HG02973 (cell line): ENCODE results near the gene ROPN1B.
"Not testable (repeated sequence)": the region's sequence is repeated elsewhere in the genome, so short reads cannot be mapped to it uniquely, and the experiment has no call there.

Experiments
- ATAC-seq: cut with Tn5 transposase; IDR thresholded peaks from one replicate; pipeline ENCODE4 v1.9.1; 2021; ENCODE audit warnings: moderate library complexity; ENCODE audit not compliant: unreplicated experiment

Gene ROPN1B

GRCh38 chr3:125968701-125969592, at the start of gene ROPN1B:
Gene ROPN1B (plus strand): TSS chr3:125969178. CDS start chr3:125972055, 2,877 bp downstream.
- not testable (repeated sequence) for ATAC-seq

- ATAC-seq = not testable (repeated sequence)
Observed at GRCh38 chr3:125920191-125920590, 48.8 kb upstream of the ROPN1B start.

- ATAC-seq = not testable (repeated sequence)
Observed at GRCh38 chr3:125920751-125921279, 48.2 kb upstream of the ROPN1B start.

DNA sequence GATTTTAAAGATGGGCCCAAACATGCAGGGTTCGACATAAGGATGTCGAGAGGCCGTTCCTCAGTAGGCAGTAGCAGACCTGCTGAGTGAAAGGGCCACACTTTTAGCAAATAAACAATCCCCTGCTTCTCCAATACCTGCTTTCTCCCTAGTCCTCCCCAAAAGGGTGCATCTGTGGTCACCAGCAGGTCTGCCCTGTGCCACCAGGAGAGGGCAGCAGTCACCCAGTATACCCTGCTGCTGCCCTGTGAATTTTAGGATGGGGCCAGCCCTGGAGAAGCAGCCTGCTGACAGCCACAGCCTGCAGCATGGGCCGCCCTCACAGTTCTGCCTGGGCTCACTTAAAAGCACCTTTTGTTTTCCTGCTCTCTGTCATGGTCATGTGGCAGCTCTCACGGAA, 47.3 kb upstream of the ROPN1B start:
- ATAC-seq = not testable (repeated sequence)

GRCh38 chr3:125923324-125924115, 45.5 kb upstream of the ROPN1B start:
- not testable (repeated sequence) for ATAC-seq

GRCh38 chr3:125924276-125924675, 44.7 kb upstream of the ROPN1B start:
- not testable (repeated sequence) for ATAC-seq

GRCh38 chr3:125925727-125926126, 43.3 kb upstream of the ROPN1B start:
- ATAC-seq = not testable (repeated sequence)

DNA sequence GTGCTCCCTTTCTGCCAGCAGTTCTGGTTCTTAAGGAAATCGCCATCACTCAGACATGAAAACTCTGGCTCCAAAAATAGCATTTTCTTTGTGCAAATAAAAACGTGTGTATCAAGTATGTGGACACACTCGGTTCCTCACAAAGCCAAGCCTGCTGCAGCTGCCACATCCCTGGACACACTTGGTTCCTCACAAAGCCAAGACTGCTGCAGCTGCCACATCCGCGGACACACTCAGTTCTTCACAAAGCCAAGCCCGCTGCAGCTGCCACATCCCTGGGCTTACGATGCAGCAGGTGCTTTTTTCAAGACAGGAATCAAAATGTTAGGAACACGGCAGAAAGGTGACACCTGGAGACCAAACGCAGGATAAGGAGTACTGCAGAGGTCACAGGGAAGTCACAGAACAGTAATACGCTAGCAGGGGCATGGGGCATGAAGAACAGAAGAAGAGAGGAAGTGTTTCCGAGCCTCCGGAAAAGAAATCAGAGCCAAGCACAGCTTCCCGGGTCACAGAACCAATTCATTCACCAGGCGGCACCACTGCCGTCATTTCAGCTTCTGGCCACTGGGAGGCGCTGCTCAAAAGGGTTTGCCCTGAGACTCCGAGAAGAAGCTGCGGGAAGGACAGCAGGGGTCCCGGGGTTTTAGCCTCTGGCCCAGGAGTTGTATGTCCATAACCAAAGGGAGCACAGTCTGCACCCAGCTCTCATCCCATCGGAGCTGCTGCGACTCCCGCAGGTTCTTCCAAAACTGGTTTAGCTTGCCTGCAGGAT, 40.0 kb upstream of the ROPN1B start:
- not testable (repeated sequence) for ATAC-seq

DNA sequence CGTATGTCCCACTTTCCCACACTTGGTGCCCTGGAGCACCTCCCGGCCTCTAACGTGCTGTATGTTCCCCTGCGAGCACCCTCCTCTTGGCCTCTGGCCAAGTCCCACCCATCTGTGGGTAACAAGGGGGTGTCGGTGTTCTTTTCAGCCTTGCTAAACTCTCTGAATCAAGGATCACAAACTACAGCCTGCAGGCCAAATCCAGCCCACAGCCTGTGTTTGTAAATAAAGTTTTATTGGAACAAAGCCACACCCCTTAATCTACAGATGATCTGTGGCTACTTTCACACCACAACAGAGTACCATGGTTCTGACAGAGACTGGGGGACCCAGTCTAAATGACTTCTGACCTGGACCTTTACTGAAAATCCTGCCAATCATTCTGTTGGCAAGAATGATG, 39.2 kb upstream of the ROPN1B start:
- ATAC-seq = not testable (repeated sequence)

- not testable (repeated sequence) for ATAC-seq
Observed at GRCh38 chr3:125931355-125931880, 37.6 kb upstream of the ROPN1B start.

DNA sequence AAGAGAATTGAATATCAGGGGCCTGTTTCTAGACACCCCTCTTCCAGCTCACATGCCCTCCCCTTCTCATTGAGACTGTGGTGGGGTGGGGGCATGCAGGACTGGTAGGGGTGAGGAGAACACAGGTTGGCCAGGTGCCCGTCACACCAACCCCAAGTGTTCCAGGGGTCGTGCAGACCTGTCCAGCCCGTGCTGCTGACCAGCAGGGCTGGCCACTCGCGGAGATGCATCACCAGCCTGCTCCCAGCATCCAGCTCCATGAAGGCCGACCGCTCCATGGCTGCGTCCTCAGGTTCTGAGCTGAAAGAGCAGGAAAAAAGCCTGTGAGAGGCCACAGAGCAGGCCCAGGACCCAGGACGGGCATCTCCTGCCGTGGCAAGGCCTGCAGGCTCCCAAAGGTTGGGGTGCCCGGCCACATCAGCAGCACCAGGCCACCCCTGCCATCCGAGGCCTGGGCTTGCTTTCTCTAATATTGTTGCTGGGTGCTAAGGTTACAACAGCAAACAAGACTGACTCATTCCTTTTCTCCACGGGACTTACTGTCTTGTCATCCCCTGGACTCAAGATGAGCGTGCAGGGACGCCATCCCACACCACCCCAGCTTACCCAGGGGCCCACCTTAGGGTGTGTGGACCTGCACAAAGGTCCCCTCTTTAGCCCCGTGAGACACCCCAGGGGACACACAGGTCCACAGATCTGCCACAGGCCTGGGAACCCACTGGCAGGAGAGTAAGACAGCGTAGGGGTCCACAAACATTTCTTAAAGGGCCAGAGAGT, 35.4 kb upstream of the ROPN1B start:
- ATAC-seq = not testable (repeated sequence)

GRCh38 chr3:125935252-125935874, 33.6 kb upstream of the ROPN1B start:
- ATAC-seq = not testable (repeated sequence)

DNA sequence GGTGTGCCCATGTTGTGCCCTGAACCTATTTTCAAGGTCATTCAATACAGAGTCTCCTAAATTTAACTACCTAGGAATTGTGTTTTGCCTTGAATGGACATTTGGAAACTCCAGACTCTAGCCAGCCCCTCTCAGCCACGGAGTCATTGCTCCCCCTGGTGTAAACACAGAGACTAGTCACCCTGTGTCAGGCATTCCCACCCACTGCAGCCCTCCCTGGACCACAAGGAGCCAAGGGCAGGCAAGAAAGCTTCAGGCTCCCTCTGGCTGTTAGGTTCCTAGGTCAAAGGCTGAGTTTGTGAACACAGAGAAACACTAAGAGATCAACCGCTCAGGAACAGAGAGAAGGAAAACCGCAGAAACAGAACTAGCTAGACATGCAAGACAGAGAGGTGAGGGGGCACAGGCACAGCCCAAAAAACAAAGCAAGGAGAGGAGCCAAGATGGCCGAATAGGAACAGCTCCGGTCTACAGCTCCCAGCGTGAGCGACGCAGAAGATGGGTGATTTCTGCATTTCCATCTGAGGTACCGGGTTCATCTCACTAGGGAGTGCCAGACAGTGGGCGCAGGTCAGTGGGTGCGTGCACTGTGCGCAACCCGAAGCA, 32.7 kb upstream of the ROPN1B start:
- not testable (repeated sequence) for ATAC-seq

GRCh38 chr3:125936891-125937290, 32.1 kb upstream of the ROPN1B start:
- ATAC-seq = not testable (repeated sequence)

- ATAC-seq = not testable (repeated sequence)
Observed at GRCh38 chr3:125947806-125948205, 21.2 kb upstream of the ROPN1B start.

GRCh38 chr3:125948901-125949300, 20.1 kb upstream of the ROPN1B start:
- not testable (repeated sequence) for ATAC-seq

- ATAC-seq = not testable (repeated sequence)
Observed at GRCh38 chr3:125951176-125951575, 17.8 kb upstream of the ROPN1B start.

DNA sequence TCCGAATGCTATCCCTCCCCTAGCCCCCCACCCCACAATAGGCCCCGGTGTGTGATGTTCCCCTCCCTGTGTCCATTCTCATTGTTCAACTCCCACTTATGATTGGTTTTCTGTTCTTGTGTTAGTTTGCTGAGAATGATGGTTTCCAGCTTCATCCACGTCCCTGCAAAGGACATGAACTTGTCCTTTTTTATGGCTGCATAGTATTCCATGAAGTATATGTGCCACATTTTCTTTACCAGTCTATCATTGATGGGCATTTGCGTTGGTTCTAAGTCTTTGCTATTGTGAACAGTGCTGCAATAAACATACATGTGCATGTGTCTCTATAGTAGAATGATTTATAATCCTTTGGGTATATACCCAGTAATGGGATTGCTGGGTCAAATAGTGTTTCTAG, 12.0 kb upstream of the ROPN1B start:
- ATAC-seq = not testable (repeated sequence)
